ENCODE data around the gene BBS2.

DNA sequence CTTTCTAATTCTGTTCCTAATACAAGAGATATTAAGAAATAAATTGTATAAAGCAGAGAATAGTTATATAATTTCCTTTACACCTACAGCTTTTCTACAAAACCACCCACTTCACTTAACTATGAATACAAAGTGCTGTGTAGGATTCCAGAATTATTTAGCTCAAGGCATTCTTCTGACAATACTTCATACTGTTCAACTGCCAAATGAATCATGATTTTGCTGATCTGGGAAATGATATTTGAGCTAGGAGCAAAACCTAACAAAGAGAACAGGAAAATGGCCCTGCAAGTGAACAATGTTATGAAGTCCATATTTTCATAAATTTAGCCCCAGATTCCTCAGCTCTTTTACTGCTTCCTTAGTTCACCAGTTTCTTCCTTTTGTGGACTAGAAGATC, 12.9 kb downstream of the BBS2 start:
- TF ChIP-seq EZH2 (IDR thresholded peaks at IDR 0.05) (no peak), POLR2AphosphoS5 (IDR thresholded peaks at IDR 0.05; ENCODE audit: borderline replicate concordance, low read depth, low read length) (no peak), FOXP2 (optimal IDR thresholded peaks at IDR 0.05; ENCODE audit: control extremely low read depth, extremely low read length, insufficient read depth) (no peak)

All from SK-N-MC (cell line).